Occipital lobe (tissue), 2 donors: Measurements from ENCODE around the gene STIM2. TPM values are rescaled to one million over a fixed set of nuclear protein-coding genes. Genes with fewer than 3 reads are reported as not detected.
"Not testable (repeated sequence)": the region's sequence is repeated elsewhere in the genome, so short reads cannot be mapped to it uniquely, and the experiment has no call there.

Experiments
- DNase-seq: peaks from one replicate; lab custom pipeline; 2025; lab: John Stamatoyannopoulos, UW
- total RNA-seq: library from RNA; depleted of rRNA; stranded (reverse); fragments of >200 nt; gene quantifications from one replicate; pipeline ENCODE4 v1.2.3, GENCODE V29; 2014

STIM2 gene
- total RNA-seq, 1 donor from 2014 or later: 25.9 TPM

DNA sequence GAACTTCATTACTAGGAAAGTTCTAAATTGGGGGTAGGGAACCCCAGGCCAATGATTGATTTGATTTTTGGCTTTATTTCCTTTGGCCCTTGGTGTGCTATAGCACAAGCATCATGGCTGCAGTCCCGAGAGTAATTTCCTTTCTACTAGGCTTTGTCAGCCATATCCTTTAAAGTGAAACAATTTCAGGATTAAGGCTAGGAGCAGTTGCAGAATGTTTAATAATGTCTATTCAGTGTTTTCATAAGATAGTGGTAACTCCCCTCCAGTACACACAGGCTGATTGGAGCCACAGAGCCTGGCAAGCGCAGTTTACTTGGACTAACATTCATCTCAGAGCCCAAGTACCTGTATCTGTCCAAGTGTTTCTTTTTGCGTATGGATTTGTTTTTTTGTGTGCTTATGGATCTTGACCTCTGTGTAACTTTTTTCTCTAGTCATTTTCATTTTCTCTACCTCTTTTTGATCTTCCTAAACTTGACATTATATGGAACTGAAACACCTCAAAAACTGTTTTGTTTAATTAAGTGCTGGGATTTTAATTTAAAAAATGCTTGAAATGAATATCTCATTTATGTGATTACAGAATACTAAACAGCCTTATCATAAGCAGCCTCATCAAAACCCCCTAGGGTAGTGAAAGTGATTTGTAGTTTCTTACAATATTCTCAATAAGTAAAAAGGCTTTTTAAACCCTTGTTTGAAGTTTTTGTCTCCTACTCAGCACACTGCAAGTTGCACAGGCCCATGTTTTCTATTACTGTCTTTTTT lies 7.5 kb downstream of the STIM2 start:
- DNase-seq: no peak

DNA sequence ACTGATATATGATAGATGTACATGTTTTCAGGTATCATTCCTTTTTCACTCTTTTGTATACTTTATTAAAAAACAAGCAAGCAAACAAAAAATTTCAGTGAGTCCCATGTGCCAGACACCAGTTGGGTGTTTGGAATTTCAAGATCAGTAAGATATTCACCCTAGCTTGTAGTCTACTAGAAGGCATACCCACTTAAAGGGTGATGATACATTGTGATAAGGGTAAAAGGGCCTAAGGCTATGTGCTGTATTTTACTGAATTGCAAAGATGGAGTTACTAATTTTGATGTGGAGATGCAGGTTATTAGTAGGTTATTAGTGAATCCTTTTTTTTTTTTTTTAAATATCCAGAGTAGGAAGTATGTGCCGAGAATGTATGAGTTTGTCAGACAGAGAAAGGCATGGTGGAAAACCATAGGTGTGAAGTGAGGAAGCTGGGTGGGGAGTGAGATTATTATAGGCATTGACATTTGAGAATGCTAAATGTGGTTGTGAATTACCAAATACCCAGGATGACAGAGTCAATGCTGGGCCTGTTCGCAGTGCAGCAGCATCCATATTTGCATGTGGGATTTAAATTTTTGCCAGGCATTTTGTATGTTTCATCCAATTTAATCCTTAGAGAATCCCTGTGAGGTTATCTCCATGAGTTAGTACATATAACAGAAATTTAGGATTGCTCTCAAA lies 10.1 kb downstream of the STIM2 start:
- no peak for DNase-seq

DNA sequence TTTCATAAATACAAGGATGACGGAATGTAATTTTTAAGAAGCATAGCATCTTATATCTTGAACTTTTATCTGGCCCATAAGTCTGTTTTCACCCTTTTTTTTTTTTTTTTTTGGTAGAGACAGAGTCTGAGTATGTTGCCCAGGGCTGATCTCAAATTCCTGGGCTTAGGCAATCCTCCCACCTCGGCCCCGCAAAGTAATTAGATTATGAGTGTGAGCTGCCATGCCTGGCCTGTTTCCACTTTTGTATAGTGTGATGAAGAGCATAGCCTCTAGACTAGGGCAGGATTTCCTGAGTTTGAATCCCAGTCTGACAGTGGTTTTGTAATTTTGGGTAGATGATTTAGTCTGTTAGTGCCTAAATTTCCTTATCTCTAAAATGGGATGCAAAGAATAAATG lies 11.0 kb downstream of the STIM2 start:
- DNase-seq: no peak

DNA sequence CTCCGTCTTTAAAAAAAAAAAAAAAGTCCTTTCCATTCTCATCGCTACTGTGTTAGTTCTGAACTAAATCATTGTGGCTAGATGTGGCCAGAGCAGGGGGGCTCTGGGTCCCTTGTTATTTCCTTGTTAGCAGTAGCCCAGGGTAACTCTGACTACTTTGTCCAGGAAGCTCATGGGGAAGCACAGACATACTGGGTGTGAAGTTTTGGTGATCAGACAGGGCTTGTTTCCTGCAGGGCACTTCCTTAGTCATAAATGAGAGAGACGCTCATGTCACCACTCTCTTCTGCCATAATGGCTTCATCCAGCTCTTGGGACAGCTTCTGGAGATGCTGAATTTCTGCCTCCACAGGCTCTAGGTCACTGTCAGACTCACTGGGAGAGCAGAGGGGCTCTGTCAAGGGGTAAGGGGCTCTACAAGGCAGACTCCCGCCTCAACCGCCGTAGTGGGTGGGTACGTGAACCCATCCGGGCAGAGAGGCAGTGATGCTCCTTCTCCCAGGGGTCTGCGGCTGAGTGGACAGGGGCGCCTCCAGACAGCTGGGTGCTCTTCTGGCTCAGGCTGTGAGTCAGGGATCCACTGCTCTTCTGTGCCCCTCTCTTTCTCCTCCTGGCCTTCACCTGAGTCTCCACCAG lies 12.9 kb downstream of the STIM2 start:
- no peak for DNase-seq

DNA sequence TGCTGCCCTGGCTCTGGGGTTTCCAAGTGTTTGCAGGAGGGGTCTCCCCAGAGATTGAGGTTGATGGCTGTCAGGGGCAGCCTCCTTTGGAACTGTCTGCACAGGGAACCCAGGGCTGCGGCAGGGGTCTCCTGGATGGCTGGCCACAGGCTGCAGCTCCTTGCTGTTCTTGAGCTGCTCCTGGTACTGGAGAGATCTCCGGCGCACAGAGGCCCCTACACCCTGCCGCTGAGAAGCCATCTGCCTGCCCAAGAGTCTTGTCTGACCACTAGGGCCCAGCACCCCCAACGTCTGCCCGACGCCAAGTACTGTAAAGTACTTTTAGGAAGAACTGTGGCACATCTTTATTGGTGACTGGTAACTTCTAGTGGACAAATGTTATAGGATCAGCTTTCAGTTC lies 13.5 kb downstream of the STIM2 start:
- no peak for DNase-seq

DNA sequence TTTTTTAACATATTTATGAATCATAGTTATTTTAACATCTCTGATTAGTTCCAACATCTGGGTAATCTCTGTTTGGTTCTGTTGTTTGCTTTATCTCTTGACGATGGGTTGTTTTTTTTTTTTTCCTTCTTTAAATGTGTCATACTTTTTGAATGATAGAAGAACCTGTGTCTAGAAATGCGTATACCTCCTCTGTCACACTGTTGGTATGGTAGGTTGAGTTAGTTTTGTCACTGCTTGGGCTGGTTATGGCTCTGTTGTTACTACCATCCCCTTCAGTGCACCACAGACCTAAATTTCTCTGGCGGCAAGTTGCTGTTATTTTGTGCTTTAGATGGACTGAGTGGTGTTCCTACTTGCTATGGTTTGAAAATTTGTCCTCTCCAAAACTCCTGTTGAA lies 16.8 kb downstream of the STIM2 start:
- DNase-seq: no peak

DNA sequence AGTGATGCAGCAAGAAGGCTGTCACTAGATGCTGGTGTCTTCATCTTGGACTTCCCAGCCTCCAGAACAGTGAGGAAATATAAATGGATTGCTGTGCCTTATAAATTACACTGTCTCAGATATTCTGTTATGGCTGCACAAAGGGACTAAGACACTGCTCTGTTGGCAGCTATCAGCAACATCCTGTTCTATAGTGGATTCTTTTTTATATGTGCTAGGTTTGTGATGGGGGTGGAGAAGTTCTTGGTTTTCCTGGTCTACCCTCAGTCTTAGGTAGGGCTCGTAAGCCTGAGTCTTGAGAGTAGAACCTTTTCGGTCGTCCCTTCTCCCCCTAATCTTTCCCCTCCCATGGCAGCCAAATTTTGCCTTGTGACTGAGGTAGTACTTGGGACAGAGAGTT lies 17.3 kb downstream of the STIM2 start:
- DNase-seq: no peak

DNA sequence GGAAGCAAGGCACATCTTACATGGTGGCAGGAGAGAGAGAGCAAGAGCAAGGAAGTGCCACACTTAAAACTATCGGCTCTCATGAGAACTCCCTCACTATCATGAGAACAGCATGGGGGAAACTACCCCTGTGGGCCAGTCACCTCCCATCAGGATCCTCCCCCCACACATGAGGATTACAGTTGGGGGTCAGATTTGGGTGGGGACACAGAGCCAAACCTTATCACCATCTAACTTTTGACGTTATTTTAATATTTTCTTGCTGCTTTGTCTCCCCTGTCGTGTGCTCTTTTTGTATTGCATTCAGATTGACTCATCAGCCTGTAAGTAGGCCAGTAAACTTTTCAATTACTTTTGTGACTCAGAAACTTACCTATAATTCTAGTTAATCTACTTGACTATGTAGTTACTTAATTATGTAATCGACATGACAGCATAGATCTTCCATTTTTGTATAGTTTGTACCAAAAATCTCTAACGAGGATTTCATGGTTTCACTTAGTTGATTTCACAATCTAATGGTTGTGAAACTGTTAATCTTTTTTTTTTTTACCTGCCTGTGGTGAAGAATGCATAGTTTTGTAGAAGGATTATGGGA lies 18.3 kb downstream of the STIM2 start:
- DNase-seq: no peak

DNA sequence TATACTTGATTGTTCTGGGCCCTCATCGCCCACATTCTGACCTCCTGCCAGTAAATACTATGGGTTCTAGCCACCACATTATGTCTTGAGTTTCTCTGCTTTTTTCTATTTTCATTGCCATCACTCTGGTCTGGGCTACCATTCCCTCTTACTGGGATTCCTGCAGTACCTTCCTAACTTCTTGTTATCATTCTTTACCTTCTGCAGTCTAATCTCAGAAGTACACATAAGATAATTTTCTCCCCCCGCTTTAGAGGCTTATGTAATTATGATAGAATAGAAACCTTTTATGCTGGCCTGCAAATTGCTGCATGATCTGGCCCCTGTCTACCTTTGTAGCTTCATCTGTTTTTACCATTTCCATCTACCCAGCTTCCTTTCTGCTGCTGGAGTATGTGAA lies 19.2 kb downstream of the STIM2 start:
- DNase-seq: no peak

DNA sequence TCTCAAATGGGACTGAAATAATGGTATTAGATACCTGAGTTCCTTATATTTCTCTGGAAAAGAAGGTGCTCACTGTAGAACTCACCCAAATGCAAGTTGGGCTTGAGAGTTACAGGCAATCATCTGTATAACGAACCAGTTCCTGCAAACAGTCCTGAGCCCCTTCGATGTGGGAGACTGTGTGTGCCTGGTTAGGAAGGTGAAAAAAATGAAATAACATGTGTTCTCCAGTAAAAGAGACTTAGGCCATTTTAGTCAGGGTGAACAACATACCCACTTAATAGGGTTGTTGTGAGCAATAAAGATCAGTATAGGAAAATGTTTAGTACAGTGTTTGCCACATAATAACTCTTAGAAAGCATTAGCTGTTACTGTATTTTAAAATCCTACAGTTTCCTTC lies 23.4 kb downstream of the STIM2 start:
- no peak for DNase-seq

DNA sequence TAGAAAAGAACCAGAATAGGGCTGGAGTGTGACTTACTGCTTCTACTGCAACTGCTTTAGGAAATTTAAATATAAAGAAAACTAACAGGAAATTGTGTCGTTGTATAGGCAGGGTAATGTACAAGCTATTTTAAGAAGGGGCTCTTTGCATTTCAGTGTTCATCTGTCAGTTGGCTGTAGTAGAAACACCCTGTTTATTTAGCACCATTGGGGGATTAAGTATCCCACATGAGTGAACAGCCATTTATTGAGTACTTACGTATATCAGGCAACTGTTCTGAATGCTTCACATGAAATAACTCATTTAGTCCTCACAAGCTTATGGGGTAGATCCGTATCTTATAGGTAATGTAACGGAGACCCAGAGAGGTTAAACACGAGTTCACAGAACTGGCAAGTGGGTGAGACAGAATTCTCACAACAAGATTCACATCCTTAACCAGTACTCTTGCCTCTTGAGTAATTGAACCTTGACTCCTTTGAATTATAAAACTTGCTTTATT lies 23.9 kb downstream of the STIM2 start:
- DNase-seq: no peak

DNA sequence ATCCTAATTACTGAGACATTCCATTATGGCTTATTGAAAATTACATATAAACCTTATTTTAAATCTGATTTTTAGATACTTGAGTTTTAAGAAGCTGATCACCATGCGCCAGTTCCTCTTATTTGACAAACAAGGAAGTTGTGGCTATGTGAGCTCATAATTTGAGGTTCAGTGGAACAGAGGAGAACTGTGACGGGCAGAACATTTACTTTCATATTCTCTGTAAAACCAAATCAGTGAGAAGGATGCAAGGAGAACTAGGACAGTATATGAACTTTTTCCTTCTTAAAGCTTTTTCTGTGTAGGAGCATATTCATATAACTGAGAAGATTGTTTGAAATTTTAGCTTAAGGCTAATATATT lies 25.3 kb downstream of the STIM2 start:
- DNase-seq: no peak

DNA sequence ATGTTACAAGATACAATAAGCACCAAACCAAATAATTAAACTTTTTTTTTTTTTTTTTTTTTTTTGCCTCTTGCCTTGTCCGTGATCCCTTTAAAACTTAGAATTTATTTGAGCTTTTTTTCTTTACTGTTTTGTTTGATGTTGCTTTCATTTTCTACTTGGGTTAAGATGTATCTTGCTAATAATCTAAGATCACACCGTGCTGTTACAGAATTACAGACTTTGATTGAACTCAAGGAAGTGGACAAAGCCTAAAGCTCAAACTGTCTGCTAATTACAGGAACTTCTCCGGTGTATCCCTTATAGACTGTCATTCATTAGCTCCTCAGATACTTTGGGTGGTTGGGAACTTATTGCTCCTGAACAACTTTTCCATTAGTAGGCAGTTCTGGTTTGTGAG lies 26.5 kb downstream of the STIM2 start:
- no peak for DNase-seq

DNA sequence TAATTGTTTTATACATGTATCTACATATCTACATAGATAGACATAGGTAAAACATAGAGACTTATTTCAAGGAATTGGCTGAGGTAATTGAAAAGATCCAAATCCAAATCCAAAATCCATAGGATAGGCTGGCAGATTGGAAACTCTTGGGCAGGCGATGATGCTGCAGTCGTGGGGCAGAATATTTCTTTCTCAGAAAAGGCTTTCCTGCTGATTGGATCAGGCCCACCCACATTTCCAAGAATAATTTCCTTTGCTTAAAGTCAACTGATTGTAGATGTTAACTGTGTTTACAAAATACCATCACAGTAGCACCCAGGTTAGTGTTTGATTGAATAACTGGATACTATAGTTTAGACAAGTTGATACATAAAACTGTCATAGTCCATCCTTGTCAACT lies 27.2 kb downstream of the STIM2 start:
- DNase-seq: no peak

DNA sequence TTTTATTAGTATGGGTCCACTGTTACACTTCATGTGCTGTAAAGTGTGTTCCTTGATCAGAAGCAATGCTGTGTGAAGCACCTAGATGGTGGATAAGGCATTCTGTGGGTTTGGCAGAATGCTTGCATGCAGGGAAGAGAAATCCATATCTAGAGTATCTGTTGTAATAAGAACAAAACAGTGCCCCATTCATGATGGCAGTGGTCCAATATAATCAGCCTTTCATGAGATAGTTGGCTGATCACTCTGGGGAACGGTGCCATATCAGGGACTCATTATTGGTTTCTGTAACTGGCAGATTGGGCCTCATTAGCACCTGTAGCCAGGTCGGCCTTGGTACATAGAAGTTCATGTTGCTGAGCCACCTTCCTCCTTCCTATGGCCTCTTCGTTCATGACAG lies 28.7 kb downstream of the STIM2 start:
- no peak for DNase-seq

DNA sequence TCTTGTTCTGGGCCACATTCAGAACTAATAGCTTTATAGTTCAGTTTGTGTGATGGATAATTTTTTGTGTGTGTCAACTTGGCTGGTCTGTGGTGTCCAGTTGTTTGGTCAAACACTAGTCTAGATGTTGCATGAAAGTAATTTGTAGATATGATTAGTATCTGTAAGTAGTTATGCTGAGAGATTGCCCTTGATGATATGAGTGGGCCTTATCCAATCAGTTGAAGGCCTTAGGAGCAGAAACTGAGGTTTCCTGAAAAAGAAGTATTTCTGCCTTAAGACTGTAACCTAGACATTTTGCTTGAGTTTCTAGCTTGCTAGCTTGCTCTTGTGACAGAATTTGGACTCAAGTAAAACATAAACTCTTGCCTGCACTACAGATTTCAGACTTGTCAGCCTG lies 30.4 kb downstream of the STIM2 start:
- no peak for DNase-seq

DNA sequence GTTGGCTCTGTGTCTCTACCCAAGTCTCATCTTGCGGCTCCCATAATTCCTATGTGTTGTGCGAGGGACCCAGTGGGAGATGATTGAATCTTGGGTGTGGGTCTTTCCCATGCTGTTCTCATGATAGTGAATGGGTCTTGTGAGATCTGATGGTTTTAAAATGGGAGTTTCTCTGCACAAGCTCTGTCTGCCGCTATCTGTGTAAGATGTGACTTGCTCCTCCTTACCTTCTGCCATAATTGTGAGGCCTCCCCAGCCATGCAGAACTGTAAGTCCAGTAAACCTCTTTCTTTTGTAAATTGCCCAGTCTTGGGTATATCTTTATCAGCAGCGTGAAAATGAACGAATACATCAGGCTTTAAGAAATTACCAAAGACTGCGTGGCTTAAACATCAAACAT lies 31.2 kb downstream of the STIM2 start:
- DNase-seq: no peak

DNA sequence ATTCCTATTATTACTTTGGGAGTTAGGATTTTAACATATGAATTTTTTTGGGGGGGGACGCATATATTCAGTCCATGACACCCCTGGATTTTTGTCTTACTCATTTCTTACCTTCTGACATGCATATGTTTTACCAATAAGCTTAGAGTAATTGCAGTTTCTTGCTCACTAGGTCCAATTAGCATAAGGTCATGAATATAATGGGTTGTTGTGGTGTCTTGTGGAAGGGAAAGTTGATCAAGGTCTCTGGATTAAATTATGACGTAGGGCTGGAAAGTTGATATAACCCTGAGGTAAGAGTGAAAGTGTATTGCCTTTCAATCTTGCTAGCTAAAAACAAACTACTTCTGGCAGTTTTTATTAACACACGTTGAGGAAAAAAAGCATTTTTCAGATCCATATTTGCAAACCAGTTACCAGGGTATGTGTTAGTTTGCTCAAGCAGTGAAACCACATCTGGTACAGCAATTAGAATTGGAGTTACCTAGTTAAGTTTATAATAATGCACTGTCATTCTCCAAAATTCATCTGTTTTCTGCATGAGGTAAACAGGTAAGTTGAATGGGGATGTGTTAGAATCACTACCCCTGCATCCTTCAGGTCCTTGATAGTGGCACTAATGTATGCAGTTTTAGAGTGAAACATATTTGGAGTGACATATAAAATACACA lies 32.0 kb downstream of the STIM2 start:
- no peak for DNase-seq

DNA sequence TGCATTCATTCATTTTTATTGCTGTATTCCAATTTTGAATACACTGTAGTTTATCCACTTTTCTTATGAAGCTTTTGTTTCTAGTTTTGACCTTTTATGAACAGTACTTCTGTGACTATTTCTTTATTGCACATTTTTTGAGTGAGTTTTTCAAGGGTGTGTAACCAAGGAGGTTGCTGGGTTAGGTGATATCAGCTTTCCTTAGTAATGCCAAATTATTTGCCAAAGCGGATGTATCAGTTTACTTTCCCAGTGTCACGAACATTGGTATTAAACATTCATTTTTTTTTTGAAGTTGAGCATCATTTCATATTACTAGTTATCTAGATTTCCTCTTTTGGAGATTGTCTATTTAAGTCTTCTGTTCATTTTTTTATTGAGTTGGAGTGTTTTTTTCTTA lies 32.9 kb downstream of the STIM2 start:
- no peak for DNase-seq

DNA sequence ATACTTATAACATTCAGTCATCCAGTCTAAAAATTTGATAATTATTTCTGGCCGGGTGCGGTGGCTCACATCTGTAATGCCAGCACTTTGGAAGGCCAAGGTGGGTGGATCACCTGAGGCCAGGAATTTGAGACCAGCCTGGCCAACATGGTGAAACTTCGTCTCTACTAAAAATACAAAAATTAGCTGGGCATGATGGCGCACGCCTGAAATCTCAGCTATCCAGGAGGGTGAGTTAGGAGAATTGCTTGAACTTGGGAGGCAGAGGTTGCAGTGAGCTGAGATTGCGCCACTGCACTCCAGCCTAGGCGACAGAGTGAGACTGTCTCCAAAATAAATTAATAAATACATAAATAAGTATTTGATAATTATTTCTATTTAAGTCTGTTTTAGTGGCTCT lies 34.2 kb downstream of the STIM2 start:
- not testable (repeated sequence) for DNase-seq

DNA sequence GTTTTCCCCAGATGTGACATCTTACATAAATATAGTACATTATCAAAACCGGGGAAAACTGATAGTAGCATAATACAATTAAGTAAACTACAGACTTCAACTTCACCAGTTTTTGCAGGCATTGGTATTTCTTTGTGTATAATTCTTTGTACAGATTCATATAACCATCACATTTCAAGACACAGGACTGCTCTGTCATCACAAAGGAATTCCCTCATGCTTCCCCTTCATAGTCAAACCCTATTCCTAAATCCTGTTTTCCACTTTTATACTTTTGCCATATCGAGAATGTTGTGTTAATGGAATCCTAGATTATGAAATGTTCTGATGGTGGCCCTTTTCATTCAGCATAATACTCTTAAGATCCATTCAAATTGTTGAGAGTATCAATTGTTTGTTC lies 36.0 kb downstream of the STIM2 start:
- DNase-seq: no peak

DNA sequence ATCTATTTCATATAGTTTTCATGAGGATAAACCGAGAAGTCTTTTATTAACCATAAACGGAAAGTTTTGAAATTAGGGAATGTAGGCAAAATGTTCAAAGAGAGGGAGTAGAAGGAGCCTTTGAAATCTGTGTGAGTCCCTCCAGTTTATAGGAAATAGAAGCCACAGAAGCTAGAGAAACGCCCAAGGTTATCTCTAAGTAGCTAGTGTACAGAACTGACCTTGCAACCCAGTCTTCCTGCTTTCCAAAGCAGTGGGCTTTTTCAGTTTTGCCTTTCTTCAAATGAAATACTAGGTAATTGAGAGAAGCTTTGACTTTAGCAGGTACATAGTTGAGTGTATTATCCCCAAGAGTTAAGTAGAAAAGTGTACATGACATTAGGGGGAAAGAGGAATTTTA lies 39.4 kb downstream of the STIM2 start:
- DNase-seq: no peak
